BE2C (cell line): Measurements from ENCODE around the gene NDUFV1.

Experiments used
- DNase-seq: peaks from one replicate; pipeline ENCODE4 v3.0.0-alpha.2; 2020
- H3K27me3 ChIP-seq: fragments of 250-450 bp; sonication (Bioruptor Pico); 2 replicates; pipeline ENCODE4 v1.5.1; 2020; ENCODE audit warnings: mild to moderate bottlenecking
- H3K36me3 ChIP-seq: fragments of 250-450 bp; sonication (Bioruptor Pico); 2 replicates; pipeline ENCODE4 v1.5.1; 2020; ENCODE audit warnings: mild to moderate bottlenecking
- H3K4me1 ChIP-seq: fragments of 250-450 bp; sonication (Bioruptor Pico); 2 replicates; pipeline ENCODE4 v1.5.1; 2020
- H3K4me3 ChIP-seq: 2 replicates; pipeline ENCODE4 v1.5.1; 2011; ENCODE audit warnings: low read depth, low read length
- H3K9me3 ChIP-seq: fragments of 250-450 bp; sonication (Bioruptor Pico); 2 replicates; pipeline ENCODE4 v1.5.1; 2020
- TF ChIP-seq, protein P1 (sequence below): IDR thresholded peaks from 2 replicates; pipeline ENCODE4 v1.5.1; 2012; ENCODE audit warnings: mild to moderate bottlenecking, low read depth, low read length

Gene NDUFV1

DNA sequence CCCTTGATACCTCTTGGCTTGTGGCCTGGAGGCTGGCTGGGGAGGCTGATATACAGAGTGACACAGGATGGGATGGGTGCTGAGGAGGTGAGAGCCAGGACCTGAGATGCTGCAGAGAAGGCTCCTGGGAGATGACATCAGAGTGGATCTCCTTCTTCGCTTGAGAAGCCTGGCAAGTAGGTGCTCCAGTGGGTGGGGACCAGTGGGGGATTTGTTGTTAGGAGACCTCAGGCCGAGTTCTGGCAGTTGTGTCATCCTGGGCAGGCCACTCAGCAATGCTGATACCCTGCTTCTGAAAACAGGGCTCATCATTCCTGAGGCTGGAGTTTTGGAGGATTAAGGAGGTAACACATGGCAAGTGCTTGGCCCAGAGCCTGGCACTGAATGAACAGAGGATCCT is 1.9 kb upstream of the NDUFV1 start:
- DNase-seq = no peak
- Histone ChIP-seq H3K27me3 (peaks cover 7% of the 10 kb centered on the region; the same call in 1 of the 2 replicates), H3K9me3 (no peaks in the 10 kb centered on the region), H3K4me1 (no peaks in the 10 kb centered on the region; the same call in 1 of the 2 replicates), H3K4me3 (no peak overlapping the region), H3K36me3 (peaks cover 15% of the 10 kb centered on the region)
- TF ChIP-seq, protein P1, sequence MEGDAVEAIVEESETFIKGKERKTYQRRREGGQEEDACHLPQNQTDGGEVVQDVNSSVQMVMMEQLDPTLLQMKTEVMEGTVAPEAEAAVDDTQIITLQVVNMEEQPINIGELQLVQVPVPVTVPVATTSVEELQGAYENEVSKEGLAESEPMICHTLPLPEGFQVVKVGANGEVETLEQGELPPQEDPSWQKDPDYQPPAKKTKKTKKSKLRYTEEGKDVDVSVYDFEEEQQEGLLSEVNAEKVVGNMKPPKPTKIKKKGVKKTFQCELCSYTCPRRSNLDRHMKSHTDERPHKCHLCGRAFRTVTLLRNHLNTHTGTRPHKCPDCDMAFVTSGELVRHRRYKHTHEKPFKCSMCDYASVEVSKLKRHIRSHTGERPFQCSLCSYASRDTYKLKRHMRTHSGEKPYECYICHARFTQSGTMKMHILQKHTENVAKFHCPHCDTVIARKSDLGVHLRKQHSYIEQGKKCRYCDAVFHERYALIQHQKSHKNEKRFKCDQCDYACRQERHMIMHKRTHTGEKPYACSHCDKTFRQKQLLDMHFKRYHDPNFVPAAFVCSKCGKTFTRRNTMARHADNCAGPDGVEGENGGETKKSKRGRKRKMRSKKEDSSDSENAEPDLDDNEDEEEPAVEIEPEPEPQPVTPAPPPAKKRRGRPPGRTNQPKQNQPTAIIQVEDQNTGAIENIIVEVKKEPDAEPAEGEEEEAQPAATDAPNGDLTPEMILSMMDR = no peak

DNA sequence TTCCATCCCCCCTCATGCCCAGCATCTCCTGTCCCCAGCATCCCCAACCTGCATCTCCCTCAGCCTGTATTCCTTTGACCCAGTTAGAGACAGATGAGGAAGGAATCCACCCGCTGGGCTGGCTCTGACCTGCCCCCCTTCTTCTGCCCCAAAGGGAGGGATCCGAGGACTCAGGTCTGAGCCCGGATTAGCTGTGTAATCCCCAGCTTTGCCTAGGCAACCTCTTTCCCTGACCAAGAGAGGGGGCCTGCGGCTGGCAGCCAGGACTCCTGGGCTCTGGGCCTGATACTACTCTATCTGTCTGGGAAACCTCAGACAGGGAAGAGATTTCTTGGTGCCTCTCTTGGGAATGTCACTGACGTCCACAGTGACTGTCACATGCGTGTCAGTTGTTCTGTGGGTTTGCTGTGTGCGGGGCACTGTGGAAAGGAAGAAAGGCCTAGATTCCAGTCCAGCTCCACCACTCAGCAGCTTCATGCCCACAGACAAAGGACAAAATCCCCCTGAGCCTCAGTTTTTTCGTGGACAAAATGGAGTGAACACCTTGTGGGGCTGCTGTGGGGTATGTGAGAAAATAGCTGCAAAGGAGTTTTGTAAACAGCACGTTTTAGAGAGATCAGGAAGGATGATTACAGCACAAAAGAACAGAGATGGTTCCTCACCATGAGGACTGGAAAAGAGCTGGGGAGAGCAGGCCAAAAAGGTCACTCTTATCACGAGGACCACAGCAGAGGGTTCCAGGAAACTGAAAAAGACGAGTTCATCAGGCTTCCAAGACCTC is 1.3 kb upstream of the NDUFV1 start:
- Histone ChIP-seq H3K9me3 (no peaks in the 10 kb centered on the region), H3K27me3 (peaks cover 3% of the 10 kb centered on the region; the same call in 1 of the 2 replicates), H3K4me1 (no peaks in the 10 kb centered on the region; the same call in 1 of the 2 replicates), H3K4me3 (no peak overlapping the region), H3K36me3 (peaks cover 19% of the 10 kb centered on the region)
- TF ChIP-seq, protein P1 = no peak
- no peak for DNase-seq

DNA sequence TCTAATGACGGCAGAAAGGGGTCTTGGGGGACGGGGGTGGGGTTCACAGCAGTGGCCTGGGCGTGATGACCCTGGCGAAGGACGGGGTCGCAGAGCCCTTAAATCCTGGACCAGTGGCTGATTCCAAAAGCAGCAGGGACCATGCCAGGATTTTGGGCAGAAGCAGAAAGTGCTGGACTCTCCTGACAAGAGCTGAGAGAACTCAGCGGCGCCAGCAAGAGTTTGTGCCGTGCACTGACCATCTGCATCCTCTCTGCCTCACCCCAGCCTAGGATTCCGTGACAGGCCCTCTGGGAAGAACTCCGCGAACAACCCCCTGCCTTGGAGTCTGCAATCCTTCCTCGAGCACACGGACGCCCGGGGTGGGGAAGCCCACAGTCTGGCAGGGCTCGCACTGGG is 644 bp upstream of the NDUFV1 start:
- Histone ChIP-seq H3K4me1 (no peaks in the 10 kb centered on the region; the same call in 1 of the 2 replicates), H3K27me3 (no peaks in the 10 kb centered on the region), H3K36me3 (peaks cover 25% of the 10 kb centered on the region), H3K4me3 (peak overlapping the region; percentile 94), H3K9me3 (no peaks in the 10 kb centered on the region)
- TF ChIP-seq, protein P1 = no peak
- DNase-seq = no peak

DNA sequence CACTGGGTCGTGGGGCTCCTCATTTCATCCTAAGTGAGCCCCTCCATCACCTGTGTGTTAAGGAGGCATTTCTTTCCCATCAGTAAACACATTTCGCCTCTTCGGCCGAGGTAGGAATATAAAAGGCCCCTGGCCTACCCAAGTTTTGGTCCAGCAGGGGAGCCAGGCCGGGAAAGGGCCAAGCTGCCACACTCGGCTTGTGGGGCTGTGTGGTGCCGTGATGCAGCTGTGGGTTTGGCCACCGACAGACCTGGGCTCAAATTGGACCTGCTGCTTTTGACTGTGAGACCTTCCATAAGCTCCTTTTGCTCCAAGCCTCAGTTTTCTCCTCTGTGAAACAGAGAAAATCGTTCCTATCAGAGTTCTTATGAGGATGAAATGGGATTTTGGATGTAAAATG is 771 bp downstream of the NDUFV1 start:
- no peaks in the 10 kb centered on the region for H3K27me3 ChIP-seq
- H3K4me1 ChIP-seq = no peaks in the 10 kb centered on the region; the same call in 1 of the 2 replicates
- no peaks in the 10 kb centered on the region for H3K9me3 ChIP-seq
- no peak for DNase-seq
- TF ChIP-seq, protein P1 = no peak
- H3K36me3 ChIP-seq = peaks cover 34% of the 10 kb centered on the region
- H3K4me3 ChIP-seq = peak overlapping the region; percentile 94

DNA sequence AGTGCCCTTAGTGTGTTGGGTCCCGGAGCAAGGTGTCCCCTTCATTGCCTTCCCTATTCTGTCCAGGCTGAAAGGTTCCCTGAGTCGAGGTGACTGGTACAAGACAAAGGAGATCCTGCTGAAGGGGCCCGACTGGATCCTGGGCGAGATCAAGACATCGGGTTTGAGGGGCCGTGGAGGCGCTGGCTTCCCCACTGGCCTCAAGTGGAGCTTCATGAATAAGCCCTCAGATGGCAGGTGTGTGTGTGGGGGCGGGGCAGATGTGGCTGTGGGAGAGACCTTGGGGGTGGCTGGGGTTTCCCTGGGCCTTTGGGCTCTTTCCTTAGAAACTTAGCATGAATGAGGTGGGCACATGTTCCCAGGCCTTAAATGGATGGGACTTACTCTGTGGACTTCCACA is 1.8 kb downstream of the NDUFV1 start:
- no peak for DNase-seq
- no peaks in the 10 kb centered on the region; the same call in 1 of the 2 replicates for H3K4me1 ChIP-seq
- H3K4me3 ChIP-seq = no peak overlapping the region
- peaks cover 34% of the 10 kb centered on the region for H3K36me3 ChIP-seq
- no peaks in the 10 kb centered on the region for H3K27me3 ChIP-seq
- TF ChIP-seq, protein P1 = no peak
- no peaks in the 10 kb centered on the region for H3K9me3 ChIP-seq

DNA sequence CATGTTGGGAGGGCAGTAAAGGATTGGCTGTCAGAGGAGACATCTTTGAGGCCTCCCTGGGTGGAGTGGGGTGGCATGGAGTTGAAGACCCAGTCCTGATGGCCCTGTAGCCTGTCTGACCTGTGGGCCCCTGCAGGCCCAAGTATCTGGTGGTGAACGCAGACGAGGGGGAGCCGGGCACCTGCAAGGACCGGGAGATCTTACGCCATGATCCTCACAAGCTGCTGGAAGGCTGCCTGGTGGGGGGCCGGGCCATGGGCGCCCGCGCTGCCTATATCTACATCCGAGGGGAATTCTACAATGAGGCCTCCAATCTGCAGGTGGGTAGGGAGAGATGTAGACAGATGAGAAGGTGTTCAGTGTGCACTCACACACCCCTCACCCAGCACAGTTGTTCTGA is 2.6 kb downstream of the NDUFV1 start:
- Histone ChIP-seq H3K4me3 (no peak overlapping the region), H3K9me3 (no peaks in the 10 kb centered on the region), H3K36me3 (peaks cover 34% of the 10 kb centered on the region), H3K4me1 (no peaks in the 10 kb centered on the region; the same call in 1 of the 2 replicates), H3K27me3 (no peaks in the 10 kb centered on the region)
- TF ChIP-seq, protein P1 = no peak
- no peak for DNase-seq
